Neural cell (in vitro differentiated cells): ENCODE measurements around the gene NRCAM.

ENCODE experiments used
- EZH2 ChIP-seq: fragments of 200-600, 300-800 bp; shearing (Covaris generic), sonication (generic); IDR thresholded peaks from 2 replicates; pipeline ENCODE4 v1.6.1; 2014; ENCODE audit warnings: antibody characterized with exemption, low read length, borderline replicate concordance, mild to moderate bottlenecking; ENCODE audit not compliant: insufficient read depth, poor library complexity, severe bottlenecking
- POLR2AphosphoS5 ChIP-seq: IDR thresholded peaks from 2 replicates; pipeline ENCODE4 v1.6.1; 2012
- TF ChIP-seq, protein P1 (sequence below): fragments of 450-650 bp; IDR thresholded peaks from 2 replicates; pipeline ENCODE4 v1.5.1; 2014; ENCODE audit warnings: antibody characterized with exemption, mild to moderate bottlenecking, moderate library complexity; ENCODE audit not compliant: poor library complexity, severe bottlenecking
- TF ChIP-seq, protein P2 (sequence below): IDR thresholded peaks from 2 replicates; pipeline ENCODE4 v1.6.1; 2012; ENCODE audit warnings: borderline replicate concordance

DNA sequence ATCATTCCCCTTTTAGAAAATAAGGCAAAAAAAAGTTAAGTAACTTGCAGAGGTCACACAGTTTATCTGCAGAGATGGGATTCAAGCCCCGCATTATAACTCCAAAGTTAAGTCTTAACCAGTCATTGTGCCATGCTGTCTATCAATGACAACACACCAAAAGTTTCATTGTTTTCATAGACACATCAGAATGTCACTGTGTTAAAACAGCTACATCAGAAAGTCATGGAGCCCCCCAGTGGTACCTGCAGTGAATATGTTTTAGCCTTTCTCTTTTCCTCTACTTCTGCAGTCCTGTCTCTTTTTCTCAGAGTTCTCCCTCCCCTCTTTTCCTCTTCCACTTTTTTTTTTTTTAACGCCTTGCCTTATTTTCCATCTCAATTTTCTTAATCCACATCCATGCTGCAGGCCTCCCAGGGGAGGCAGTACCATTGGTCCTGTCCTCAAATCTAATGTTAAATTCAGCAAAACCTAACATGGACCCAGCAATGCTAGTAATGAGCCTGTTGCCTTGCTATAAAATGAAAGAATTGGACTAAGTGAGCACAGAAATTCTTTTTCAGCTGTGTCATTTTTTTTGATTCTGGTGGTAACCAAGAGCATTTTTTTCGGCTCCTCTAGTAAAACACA lies 3.8 kb upstream of the NRCAM start:
- no peak for TF ChIP-seq POLR2AphosphoS5
- TF ChIP-seq, protein P1, sequence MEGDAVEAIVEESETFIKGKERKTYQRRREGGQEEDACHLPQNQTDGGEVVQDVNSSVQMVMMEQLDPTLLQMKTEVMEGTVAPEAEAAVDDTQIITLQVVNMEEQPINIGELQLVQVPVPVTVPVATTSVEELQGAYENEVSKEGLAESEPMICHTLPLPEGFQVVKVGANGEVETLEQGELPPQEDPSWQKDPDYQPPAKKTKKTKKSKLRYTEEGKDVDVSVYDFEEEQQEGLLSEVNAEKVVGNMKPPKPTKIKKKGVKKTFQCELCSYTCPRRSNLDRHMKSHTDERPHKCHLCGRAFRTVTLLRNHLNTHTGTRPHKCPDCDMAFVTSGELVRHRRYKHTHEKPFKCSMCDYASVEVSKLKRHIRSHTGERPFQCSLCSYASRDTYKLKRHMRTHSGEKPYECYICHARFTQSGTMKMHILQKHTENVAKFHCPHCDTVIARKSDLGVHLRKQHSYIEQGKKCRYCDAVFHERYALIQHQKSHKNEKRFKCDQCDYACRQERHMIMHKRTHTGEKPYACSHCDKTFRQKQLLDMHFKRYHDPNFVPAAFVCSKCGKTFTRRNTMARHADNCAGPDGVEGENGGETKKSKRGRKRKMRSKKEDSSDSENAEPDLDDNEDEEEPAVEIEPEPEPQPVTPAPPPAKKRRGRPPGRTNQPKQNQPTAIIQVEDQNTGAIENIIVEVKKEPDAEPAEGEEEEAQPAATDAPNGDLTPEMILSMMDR = peak; percentile 83
- no peak for TF ChIP-seq EZH2
- TF ChIP-seq, protein P2, sequence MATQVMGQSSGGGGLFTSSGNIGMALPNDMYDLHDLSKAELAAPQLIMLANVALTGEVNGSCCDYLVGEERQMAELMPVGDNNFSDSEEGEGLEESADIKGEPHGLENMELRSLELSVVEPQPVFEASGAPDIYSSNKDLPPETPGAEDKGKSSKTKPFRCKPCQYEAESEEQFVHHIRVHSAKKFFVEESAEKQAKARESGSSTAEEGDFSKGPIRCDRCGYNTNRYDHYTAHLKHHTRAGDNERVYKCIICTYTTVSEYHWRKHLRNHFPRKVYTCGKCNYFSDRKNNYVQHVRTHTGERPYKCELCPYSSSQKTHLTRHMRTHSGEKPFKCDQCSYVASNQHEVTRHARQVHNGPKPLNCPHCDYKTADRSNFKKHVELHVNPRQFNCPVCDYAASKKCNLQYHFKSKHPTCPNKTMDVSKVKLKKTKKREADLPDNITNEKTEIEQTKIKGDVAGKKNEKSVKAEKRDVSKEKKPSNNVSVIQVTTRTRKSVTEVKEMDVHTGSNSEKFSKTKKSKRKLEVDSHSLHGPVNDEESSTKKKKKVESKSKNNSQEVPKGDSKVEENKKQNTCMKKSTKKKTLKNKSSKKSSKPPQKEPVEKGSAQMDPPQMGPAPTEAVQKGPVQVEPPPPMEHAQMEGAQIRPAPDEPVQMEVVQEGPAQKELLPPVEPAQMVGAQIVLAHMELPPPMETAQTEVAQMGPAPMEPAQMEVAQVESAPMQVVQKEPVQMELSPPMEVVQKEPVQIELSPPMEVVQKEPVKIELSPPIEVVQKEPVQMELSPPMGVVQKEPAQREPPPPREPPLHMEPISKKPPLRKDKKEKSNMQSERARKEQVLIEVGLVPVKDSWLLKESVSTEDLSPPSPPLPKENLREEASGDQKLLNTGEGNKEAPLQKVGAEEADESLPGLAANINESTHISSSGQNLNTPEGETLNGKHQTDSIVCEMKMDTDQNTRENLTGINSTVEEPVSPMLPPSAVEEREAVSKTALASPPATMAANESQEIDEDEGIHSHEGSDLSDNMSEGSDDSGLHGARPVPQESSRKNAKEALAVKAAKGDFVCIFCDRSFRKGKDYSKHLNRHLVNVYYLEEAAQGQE = no peak
